Endothelial cell of umbilical vein (primary cell): ENCODE measurements around the gene RYR2. TPM values are rescaled to one million over a fixed set of nuclear protein-coding genes. Genes with fewer than 3 reads are reported as not detected.

Experiments
- BruUV-seq: library from RNA; stranded (reverse); fragments of 400-500 nt; replicated peaks from 2 replicates; lab custom pipeline; 2021; lab: Mats Ljungman, UMichigan
- CTCF ChIA-PET: fragments of 300-600, 350-600 bp; sonication (Branson Sonifier 250); formaldehyde crosslinking; loops from one replicate; lab custom pipeline; 2021; ENCODE audit warnings: antibody characterized with exemption, inconsistent platforms; lab: Charles Lee
- POLR2A ChIA-PET: fragments of 300-600, 350-600 bp; sonication (Branson Sonifier 250); formaldehyde crosslinking; loops from one replicate; lab custom pipeline; 2021; ENCODE audit warnings: antibody characterized with exemption, inconsistent platforms; lab: Charles Lee
- DNase-seq: peaks from one replicate; pipeline ENCODE4 v3.0.0-alpha.2; 2011; ENCODE audit warnings: low read depth, low spot score
- FAIRE-seq: peaks from 2 replicates; lab custom pipeline; 2011; peaks lifted over from hg19 to GRCh38; lab: Jason Lieb, UNC
- H2AFZ ChIP-seq: 2 replicates; pipeline ENCODE4 v1.6.0; 2012; ENCODE audit warnings: low read depth, low read length, control low read depth, inconsistent platforms
- H3K27ac ChIP-seq: 2 replicates; pipeline ENCODE4 v1.5.1; 2011; ENCODE audit warnings: low read depth, mild to moderate bottlenecking, control low read depth, low read length, moderate library complexity; ENCODE audit not compliant: insufficient read depth
- H3K27me3 ChIP-seq, 2 experiments: 2 replicates each; pipeline versions ENCODE4 v1.6.0 to v1.6.1; 2011; ENCODE audit warnings: low read length in 2 of 2, mixed read lengths in 1 of 2; ENCODE audit not compliant: control insufficient read depth in 2 of 2, insufficient read depth in 2 of 2
- H3K36me3 ChIP-seq, 2 experiments: 2 replicates in 1 of 2; 3 replicates in 1 of 2; pipeline ENCODE4 v1.5.1; 2011; ENCODE audit warnings: low read length in 2 of 2, mild to moderate bottlenecking in 1 of 2, moderate library complexity in 1 of 2; ENCODE audit not compliant: control insufficient read depth in 2 of 2, insufficient read depth in 2 of 2; ENCODE audit errors: extremely low read depth in 1 of 2
- H3K4me1 ChIP-seq: 3 replicates; pipeline ENCODE4 v1.5.1; 2011; ENCODE audit warnings: mild to moderate bottlenecking, low read length; ENCODE audit not compliant: control insufficient read depth, insufficient read depth; ENCODE audit errors: extremely low read depth
- H3K4me2 ChIP-seq: 2 replicates; pipeline ENCODE4 v1.6.1; 2011; ENCODE audit warnings: low read length, control low read depth, mixed read lengths; ENCODE audit not compliant: insufficient read depth
- H3K4me3 ChIP-seq, 3 experiments: fragments of 200-600 bp in 1 of 3; sonication (generic), shearing (Covaris generic) in 1 of 3; replicated peaks in 1 of 3; 2 replicates each; pipeline ENCODE4 v1.5.1; 2011 to 2016; ENCODE audit warnings: control low read depth in 3 of 3, low read length in 3 of 3, mild to moderate bottlenecking in 2 of 3, inconsistent platforms in 1 of 3, low read depth in 1 of 3, moderate library complexity in 1 of 3; ENCODE audit not compliant: insufficient read depth in 1 of 3
- H3K79me2 ChIP-seq: 2 replicates; pipeline ENCODE4 v1.6.0; 2012; ENCODE audit warnings: low read length, inconsistent platforms; ENCODE audit not compliant: control insufficient read depth, insufficient read depth
- H3K9ac ChIP-seq: replicated peaks from 2 replicates; pipeline ENCODE3; 2011; ENCODE audit warnings: low read length, control low read depth; ENCODE audit not compliant: insufficient read depth; ENCODE audit errors: extremely low read depth
- H3K9me1 ChIP-seq: replicated peaks from 3 replicates; pipeline ENCODE4 v1.6.0; 2011; ENCODE audit warnings: mild to moderate bottlenecking, low read length; ENCODE audit not compliant: control insufficient read depth, insufficient read depth; ENCODE audit errors: extremely low read depth
- H3K9me3 ChIP-seq: replicated peaks from 2 replicates; pipeline ENCODE4 v1.5.1; 2012; ENCODE audit warnings: low read length, inconsistent platforms; ENCODE audit not compliant: control insufficient read depth, insufficient read depth
- H4K20me1 ChIP-seq: replicated peaks from 2 replicates; pipeline ENCODE3; 2011; ENCODE audit warnings: mild to moderate bottlenecking, low read length; ENCODE audit not compliant: control insufficient read depth, insufficient read depth; ENCODE audit errors: extremely low read depth
- CTCF ChIP-seq, 2 donors: IDR thresholded peaks; 1 replicate in 1 of 2; 2 replicates in 1 of 2; pipeline ENCODE4 v1.5.1; 2011; ENCODE audit warnings: low read length in 2 of 2, mild to moderate bottlenecking in 2 of 2, moderate library complexity in 2 of 2, control low read depth in 1 of 2, inconsistent platforms in 1 of 2, low read depth in 1 of 2; ENCODE audit not compliant: insufficient read depth in 1 of 2; ENCODE audit errors: extremely low read depth in 1 of 2
- EZH2 ChIP-seq: IDR thresholded peaks from 2 replicates; pipeline ENCODE4 v1.6.1; 2012; ENCODE audit warnings: borderline replicate concordance, low read depth, mild to moderate bottlenecking, moderate library complexity, low read length, inconsistent platforms; ENCODE audit not compliant: severe bottlenecking
- FOS ChIP-seq: IDR thresholded peaks from 2 replicates; pipeline ENCODE4 v1.6.1; 2011; ENCODE audit warnings: mild to moderate bottlenecking, low read length, moderate library complexity, borderline replicate concordance; ENCODE audit not compliant: insufficient read depth
- GATA2 ChIP-seq: IDR thresholded peaks from 2 replicates; pipeline ENCODE4 v1.7.0; 2011; ENCODE audit warnings: low read depth, mild to moderate bottlenecking, moderate library complexity, mixed read lengths, low read length; ENCODE audit not compliant: insufficient read length, insufficient read depth
- JUN ChIP-seq: IDR thresholded peaks from 2 replicates; pipeline ENCODE4 v1.6.1; 2011; ENCODE audit warnings: borderline replicate concordance, low read depth; ENCODE audit not compliant: insufficient read length, insufficient read depth
- MAX ChIP-seq: IDR thresholded peaks from 2 replicates; pipeline ENCODE4 v1.6.1; 2011; ENCODE audit not compliant: insufficient read depth, insufficient read length
- MYC ChIP-seq: IDR thresholded peaks from one replicate; pipeline ENCODE4 v1.6.1; 2011; ENCODE audit warnings: mild to moderate bottlenecking, low read depth, low read length
- POLR2A ChIP-seq: IDR thresholded peaks from 2 replicates; pipeline ENCODE4 v1.6.1; 2012; ENCODE audit warnings: low read depth, mild to moderate bottlenecking, control low read depth, low read length
- POLR2AphosphoS5 ChIP-seq: IDR thresholded peaks from 2 replicates; pipeline ENCODE4 v1.6.1; 2012; ENCODE audit warnings: low read depth, mild to moderate bottlenecking, control low read depth, low read length, moderate library complexity; ENCODE audit not compliant: insufficient read depth
- dilution Hi-C: fragments of 300-500 bp; cut with MboI; formaldehyde crosslinking; loops from one replicate; pipeline ENCODE4 v1.15.0; 2019; ENCODE audit warnings: low sequenced_read_pairs; ENCODE audit not compliant: extremely low pct_ligation_motif_present
- intact Hi-C: fragments of 100-400 bp; cut with micrococcal nuclease; formaldehyde crosslinking; loops from one replicate; pipeline ENCODE4 v1.10.0; 2022
- polyA plus RNA-seq, 4 experiments: library from polyadenylated mRNA; depleted of rRNA in 3 of 4; stranded (reverse) in 3 of 4; unstranded in 1 of 4; fragments of >200 nt; gene quantifications; 2 replicates each; pipeline versions ENCODE4 v1.2.1 to v1.2.3, GENCODE V29; 2011 to 2012; ENCODE audit warnings: missing spikeins in 1 of 4
- total RNA-seq: library from RNA; stranded (reverse); gene quantifications from 2 replicates; pipeline ENCODE4 v1.2.3, GENCODE V29; 2021

Gene RYR2
- total and polyA plus RNA-seq, 2 donors (not counting 3 experiments of a cell fraction or from before 2014, with no cell fraction given), result not detected

GRCh38 chr1:237473854-237474253 is 431.9 kb downstream of the RYR2 start:
- BruUV-seq, result no TSS peak
- H3K4me1 ChIP-seq, result no peaks in the 10 kb centered on the region
- no peak for FAIRE-seq
- no peak for TF ChIP-seq JUN
- no peak overlapping the region for H3K27ac ChIP-seq
- H3K36me3 ChIP-seq, result no peaks in the 10 kb centered on the region
- intact Hi-C loops, result no loop called here
- H3K4me3 ChIP-seq, result no peak overlapping the region
- DNase-seq, result no peak
- dilution Hi-C loops, result no loop called here
- no peaks in the 10 kb centered on the region for H3K79me2 ChIP-seq
- H3K9me1 ChIP-seq, result no peaks in the 10 kb centered on the region
- peaks cover 6% of the 10 kb centered on the region for H3K9me3 ChIP-seq
- no peaks in the 10 kb centered on the region for H3K27me3 ChIP-seq
- H4K20me1 ChIP-seq, result no peaks in the 10 kb centered on the region
- ChIA-PET CTCF (no interaction called here), POLR2A (no interaction called here)
- no peak overlapping the region for H3K9ac ChIP-seq
- no peak overlapping the region for H3K4me2 ChIP-seq
- H2AFZ ChIP-seq, result no peak overlapping the region

- H3K9me1 ChIP-seq, result no peaks in the 10 kb centered on the region
- intact Hi-C loops, result no loop called here
- H3K79me2 ChIP-seq, result no peaks in the 10 kb centered on the region
- no peak overlapping the region for H3K4me2 ChIP-seq
- TF ChIP-seq MYC (no peak), EZH2 (no peak), FOS (no peak), GATA2 (no peak), MAX (no peak), CTCF (IDR thresholded peaks at IDR 0.05; ENCODE audit: extremely low read depth in 1 of 2, insufficient read depth in 1 of 2, low read depth in 1 of 2, low read length in 2 of 2) (no peak), POLR2A (no peak), JUN (no peak), POLR2AphosphoS5 (no peak)
- CTCF ChIA-PET, result no interaction called here
- no peak overlapping the region for H3K9ac ChIP-seq
- H3K9me3 ChIP-seq, result peaks cover 6% of the 10 kb centered on the region
- POLR2A ChIA-PET, result no interaction called here
- H3K4me1 ChIP-seq, result no peaks in the 10 kb centered on the region
- DNase-seq, result no peak
- no peak for FAIRE-seq
- H3K27me3 ChIP-seq, result no peaks in the 10 kb centered on the region
- H4K20me1 ChIP-seq, result no peaks in the 10 kb centered on the region
- BruUV-seq, result no TSS peak
- H3K4me3 ChIP-seq, result no peak overlapping the region
- H3K36me3 ChIP-seq, result no peaks in the 10 kb centered on the region
- no peak overlapping the region for H3K27ac ChIP-seq
- H2AFZ ChIP-seq, result no peak overlapping the region
- dilution Hi-C loops, result no loop called here
Measured at GRCh38 chr1:237478082-237478481, 436.1 kb downstream of the RYR2 start.
